HG03460 (cell line): ENCODE measurements around the gene SYT7.

ENCODE experiments used
- ATAC-seq: cut with Tn5 transposase; IDR thresholded peaks from one replicate; pipeline ENCODE4 v1.9.1; 2021; ENCODE audit not compliant: unreplicated experiment

Gene SYT7

DNA sequence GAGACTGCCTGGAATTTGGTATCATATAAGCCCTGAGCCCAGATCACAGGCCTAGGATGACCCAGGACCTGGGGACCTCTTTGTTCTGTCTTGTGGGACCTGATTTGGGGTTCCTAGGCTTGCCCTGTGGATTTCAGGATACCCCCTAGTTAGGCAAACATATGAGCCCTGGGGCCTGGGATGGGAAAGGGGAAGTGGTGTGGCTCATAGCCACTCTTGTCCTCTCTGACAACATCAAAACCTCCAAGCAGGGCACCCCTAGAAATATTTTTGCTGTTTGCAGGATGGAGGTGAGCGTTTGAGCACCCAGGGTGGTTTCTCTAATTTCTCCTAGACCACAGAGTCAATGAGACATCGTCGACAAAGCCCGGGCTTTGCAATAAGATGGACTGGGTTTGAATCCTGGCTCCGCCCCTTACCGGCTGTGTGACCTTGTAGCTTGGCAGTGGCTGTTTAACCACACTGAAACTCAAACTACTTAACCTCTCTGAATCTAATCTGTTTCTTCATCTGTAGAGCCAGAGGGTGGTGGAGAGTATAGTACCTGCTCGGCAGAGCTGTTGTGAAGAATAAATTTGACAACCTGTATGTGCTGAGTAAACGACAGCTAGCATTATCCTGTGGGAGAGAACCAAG lies 77.6 kb downstream of the SYT7 start:
- ATAC-seq: no peak

GRCh38 chr11:61502522-61502921 lies 78.4 kb downstream of the SYT7 start:
- ATAC-seq: no peak

DNA sequence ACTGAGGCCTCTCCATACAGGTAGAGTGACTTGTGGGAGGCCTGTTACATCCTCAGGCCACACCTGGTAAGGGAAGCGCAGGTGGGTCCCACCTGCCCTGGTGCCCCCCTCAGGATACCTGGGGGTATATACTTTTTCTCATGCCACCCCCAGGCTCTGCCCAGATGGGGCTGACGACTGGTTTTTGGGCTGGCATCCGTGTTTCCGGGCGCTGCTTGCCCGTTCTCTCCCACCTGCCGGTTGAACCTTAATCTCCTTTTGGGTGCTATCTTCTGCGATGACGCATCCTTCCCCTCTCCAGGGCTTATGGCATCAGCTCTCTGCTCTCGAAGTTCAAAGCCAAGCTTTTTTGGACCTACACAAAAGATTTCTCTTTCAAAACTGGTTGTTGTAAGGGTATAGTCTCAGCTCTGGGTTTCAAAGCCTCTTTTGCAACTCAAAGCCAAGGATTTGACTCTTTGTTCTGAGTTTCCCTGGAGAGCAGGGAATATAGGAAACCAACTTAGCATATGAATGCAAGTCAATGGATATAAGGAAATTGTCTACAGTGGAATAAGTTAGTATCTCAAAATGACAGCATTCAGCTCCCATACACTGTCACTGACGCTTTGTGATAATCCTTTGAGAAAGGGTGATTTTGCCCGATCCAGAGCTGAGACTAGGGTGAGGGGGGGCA lies 80.9 kb downstream of the SYT7 start:
- ATAC-seq: no peak

GRCh38 chr11:61498767-61499341 lies 82.0 kb downstream of the SYT7 start:
- no peak for ATAC-seq

GRCh38 chr11:61497876-61498275 lies 83.0 kb downstream of the SYT7 start:
- no peak for ATAC-seq

- ATAC-seq: no peak
These were observed 83.4 kb downstream of the SYT7 start for GRCh38 chr11:61497473-61497872.

- ATAC-seq: no peak
These were observed 84.1 kb downstream of the SYT7 start for GRCh38 chr11:61496602-61497400.

GRCh38 chr11:61495801-61496601 lies 84.9 kb downstream of the SYT7 start:
- ATAC-seq: no peak

- no peak for ATAC-seq
These were observed 86.4 kb downstream of the SYT7 start for GRCh38 chr11:61494381-61494961.

DNA sequence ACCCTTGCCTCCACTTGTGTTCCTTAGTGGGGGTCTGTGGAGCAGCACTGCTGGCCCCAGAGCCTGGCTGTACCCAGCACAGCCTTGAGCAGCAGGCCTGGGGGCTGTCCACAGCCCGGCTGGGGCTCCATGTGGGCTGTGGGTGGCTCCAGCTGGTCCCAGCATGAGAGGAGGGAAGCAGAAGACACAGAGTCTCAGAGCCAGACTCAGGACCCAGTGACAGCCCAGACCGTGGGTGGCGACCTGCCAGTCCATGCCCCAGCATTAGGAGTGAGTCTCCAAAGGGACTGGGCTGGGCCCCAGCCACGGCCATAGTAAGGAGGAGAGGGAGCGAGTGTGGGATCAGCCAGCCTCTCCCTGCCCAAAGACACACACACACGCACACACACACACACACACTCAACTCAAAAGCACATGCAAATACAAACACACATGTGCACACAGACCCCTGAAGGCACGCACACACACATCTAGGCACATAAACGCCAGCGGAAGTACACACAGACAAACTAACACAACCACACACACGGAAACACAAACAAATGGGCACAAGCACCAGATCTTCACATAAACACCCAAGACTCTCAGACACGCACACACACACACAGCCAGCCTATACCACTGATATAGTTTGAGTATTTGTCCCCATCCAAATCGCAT lies 89.0 kb downstream of the SYT7 start:
- no peak for ATAC-seq

DNA sequence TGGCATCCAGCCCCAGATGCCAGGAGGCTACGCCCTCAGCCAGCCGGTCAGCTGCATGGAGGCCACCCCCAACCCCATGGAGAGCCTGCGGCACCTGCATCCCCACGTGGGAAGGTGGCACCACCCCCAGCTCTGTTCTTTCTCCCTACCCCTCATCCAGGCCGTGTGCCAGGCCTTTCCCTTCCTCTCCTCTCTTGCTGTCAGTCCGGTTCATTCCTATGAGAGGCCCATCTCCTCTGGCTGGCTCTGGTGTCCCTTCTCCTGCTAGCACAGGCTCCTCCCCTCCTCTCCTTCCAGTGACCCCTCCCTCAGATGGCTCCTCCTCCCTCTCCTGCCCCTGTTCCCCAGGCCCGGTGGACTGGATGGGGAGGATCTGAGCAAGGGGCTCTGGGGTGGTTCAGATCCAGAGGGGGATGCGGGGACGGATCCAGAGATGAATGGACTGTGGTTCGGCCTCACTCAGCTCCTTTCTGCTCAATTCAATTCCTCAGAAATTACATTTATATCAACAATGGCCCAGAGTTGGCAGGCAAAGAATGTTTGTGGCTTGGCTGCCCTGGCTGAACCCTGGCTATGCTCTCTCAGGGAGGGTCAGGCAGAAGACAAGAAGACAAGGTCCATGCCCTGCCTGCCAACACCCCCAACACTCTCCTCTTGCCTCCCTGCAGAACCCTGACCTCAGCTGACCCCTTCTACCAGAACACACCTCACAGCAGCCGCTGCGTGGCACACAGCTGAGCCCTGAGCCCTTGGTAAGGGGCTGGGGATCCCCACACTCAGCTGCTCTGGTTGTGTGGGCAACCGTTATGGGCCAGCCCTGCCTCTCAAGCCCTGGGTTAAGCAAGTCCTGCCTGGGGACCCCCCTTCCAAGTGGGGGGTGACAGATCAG lies 90.8 kb downstream of the SYT7 start:
- ATAC-seq: no peak

DNA sequence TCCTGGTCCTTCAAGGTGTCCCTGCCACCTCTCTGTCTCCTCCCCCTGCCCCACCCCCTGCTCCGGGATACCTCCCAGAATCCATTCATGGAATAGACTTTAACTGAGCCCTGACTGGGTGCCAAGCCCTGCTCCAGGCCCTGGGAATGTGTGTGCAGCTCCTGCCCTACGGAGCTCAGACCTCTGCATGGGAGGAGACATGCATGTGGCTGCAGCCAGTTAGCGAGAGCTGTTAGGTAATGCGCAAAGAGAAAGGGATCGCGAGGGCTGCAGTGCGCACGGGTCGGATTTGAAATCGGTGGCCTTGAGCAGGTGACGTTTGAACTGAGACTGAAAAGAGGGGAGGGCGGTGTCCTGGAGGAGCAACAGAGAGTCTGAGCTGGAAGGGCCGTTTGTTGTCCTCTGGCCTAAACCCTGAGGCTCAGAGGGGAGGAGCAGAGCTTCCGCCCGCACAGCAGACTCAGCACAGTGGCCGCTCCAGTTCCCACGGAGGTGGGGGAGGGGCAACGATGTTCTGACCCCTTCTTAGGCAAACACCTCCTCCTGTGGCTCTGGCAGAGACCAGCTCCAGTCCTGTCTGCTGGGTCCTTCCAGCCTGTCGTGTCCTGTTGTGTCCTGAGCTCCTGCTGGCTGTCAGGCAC lies 92.1 kb downstream of the SYT7 start:
- no peak for ATAC-seq

DNA sequence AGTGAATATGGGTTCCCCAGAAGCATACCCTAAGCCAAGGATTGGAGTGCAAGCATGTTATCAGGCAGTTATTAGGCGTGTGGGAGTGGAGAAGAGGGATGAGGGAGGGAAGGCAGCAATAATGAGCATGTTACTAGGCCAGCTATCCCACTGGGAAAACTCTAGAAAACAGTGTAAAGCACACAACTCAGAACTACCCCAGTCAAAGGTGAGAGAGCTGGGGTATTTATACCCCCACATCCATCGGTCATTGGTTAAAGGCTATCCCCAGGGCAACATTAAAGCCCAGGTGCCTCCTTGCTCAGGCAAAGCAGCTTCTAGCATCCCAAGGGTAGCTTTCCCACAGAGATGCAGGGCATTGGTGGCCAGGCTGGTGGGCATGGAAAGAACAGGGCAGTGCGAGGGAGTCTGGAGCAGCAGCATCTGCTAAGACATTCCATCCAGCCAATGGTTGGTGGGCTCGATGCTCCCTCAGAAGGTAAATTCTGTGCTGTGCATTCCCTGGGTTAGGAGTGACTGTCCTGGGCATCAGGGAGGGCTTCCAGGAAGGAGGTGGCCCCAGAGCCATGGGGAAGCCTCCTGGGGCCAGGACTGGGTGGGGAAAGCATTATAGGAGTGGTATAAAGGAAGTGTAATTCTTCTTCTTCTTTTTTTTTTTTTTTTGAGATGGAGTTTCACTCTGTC lies 93.4 kb downstream of the SYT7 start:
- no peak for ATAC-seq

DNA sequence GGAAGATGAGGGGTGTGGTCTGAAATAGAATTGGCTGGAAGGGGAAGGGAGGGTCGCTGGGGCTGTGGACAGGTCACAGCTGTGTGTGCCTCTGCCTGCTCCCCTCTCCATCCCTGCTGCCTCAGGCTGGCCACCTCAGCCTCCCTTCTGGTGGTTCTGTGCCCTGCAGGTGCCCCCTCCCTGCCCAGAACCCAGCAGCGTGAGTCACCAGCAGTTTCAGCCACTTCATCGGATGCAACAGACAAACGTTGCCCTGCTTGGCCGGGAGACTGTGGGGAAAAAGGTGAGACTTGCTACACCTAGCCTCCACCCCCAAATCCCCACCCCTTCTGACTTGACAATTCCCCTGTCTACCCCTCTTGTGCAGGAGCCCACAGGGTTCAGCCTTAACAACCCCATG lies 94.1 kb downstream of the SYT7 start:
- no peak for ATAC-seq

GRCh38 chr11:61486011-61486620 lies 94.8 kb downstream of the SYT7 start:
- ATAC-seq: no peak

GRCh38 chr11:61485080-61485479 lies 95.8 kb downstream of the SYT7 start:
- ATAC-seq: no peak

DNA sequence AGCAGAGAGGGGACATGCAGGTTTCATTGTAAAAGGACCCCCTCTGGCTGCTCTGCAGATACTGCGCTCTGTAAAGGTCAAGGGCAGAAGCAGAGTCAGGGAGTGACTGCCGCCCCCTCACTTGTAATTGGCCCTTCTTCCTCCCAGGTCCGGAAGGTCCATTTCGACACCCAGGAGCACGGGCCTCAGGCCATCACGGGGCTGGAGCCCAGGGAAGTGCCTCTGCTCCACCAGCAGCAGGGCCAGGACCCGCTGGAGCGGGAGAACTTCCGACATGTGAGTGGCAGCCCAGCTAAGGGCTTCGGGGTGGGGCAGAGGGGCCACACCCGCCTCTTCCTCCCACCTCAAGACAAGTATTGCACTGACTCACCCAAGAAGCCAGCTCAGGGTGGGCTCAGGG lies 96.3 kb downstream of the SYT7 start:
- ATAC-seq: no peak

- no peak for ATAC-seq
These were observed 98.4 kb downstream of the SYT7 start for GRCh38 chr11:61482513-61482912.
